NCI-H128 (cell line): ENCODE measurements around the gene B4GALNT4.
"Not testable (repeated sequence)": the region's sequence is repeated elsewhere in the genome, so short reads cannot be mapped to it uniquely, and the experiment has no call there.

Experiments used
- DNase-seq: peaks from one replicate; lab custom pipeline; 2025; ENCODE audit not compliant: unreplicated experiment; lab: John Stamatoyannopoulos, UW

Gene B4GALNT4

GRCh38 chr11:405954-406795 lies 36.9 kb downstream of the B4GALNT4 start:
- DNase-seq, result no peak

GRCh38 chr11:406796-407650 lies 37.7 kb downstream of the B4GALNT4 start:
- no peak for DNase-seq

GRCh38 chr11:407651-408123 lies 38.4 kb downstream of the B4GALNT4 start:
- no peak for DNase-seq

- DNase-seq, result no peak
These were observed 39.1 kb downstream of the B4GALNT4 start for GRCh38 chr11:408154-409007.

GRCh38 chr11:409008-409599 lies 39.8 kb downstream of the B4GALNT4 start:
- DNase-seq, result no peak

GRCh38 chr11:409600-410483 lies 40.5 kb downstream of the B4GALNT4 start:
- DNase-seq, result no peak

- not testable (repeated sequence) for DNase-seq
These were observed 41.4 kb downstream of the B4GALNT4 start for GRCh38 chr11:410711-411110.

GRCh38 chr11:411520-411919 lies 42.2 kb downstream of the B4GALNT4 start:
- DNase-seq, result not testable (repeated sequence)

GRCh38 chr11:412641-413119 lies 43.4 kb downstream of the B4GALNT4 start:
- DNase-seq, result no peak

GRCh38 chr11:413120-414081 lies 44.1 kb downstream of the B4GALNT4 start:
- DNase-seq, result no peak

- no peak for DNase-seq
These were observed 45.1 kb downstream of the B4GALNT4 start for GRCh38 chr11:414318-414857.

- no peak for DNase-seq
These were observed 46.3 kb downstream of the B4GALNT4 start for GRCh38 chr11:415640-416041.

- no peak for DNase-seq
These were observed 46.9 kb downstream of the B4GALNT4 start for GRCh38 chr11:416051-416756.

GRCh38 chr11:416757-417621 lies 47.7 kb downstream of the B4GALNT4 start:
- DNase-seq, result peak; percentile 39

GRCh38 chr11:417652-418342 lies 48.5 kb downstream of the B4GALNT4 start:
- no peak for DNase-seq
